HG03439 (cell line): Measurements from ENCODE around the gene PKN2.
"Not testable (repeated sequence)": the region's sequence is repeated elsewhere in the genome, so short reads cannot be mapped to it uniquely, and the experiment has no call there.

Experiments
- ATAC-seq: cut with Tn5 transposase; IDR thresholded peaks from one replicate; pipeline ENCODE4 v1.9.1; 2021; ENCODE audit warnings: mild to moderate bottlenecking, moderate library complexity; ENCODE audit not compliant: unreplicated experiment

Gene PKN2

GRCh38 chr1:88876573-88877365, 192.7 kb downstream of the PKN2 start:
- no peak for ATAC-seq

- no peak for ATAC-seq
Measured at GRCh38 chr1:88877382-88877825, 193.3 kb downstream of the PKN2 start.

- no peak for ATAC-seq
Measured at GRCh38 chr1:88877911-88878310, 193.8 kb downstream of the PKN2 start.

- no peak for ATAC-seq
Measured at GRCh38 chr1:88878731-88879130, 194.7 kb downstream of the PKN2 start.

- not testable (repeated sequence) for ATAC-seq
Measured at GRCh38 chr1:88880717-88881116, 196.6 kb downstream of the PKN2 start.

GRCh38 chr1:88883156-88883555, 199.1 kb downstream of the PKN2 start:
- ATAC-seq = no peak
